Mesendoderm (in vitro differentiated cells): ENCODE measurements around the gene SPATA32.

Experiments used
- DNase-seq: peaks from one replicate; pipeline ENCODE4 v3.0.0; 2013
- H2AK5ac ChIP-seq: 2 replicates; pipeline ENCODE4 v1.6.1; 2013; ENCODE audit warnings: low read length, inconsistent platforms
- H2BK120ac ChIP-seq: 2 replicates; pipeline ENCODE4 v1.6.1; 2013; ENCODE audit warnings: low read depth, mild to moderate bottlenecking, low read length, moderate library complexity, mixed read lengths
- H2BK15ac ChIP-seq: replicated peaks from 2 replicates; pipeline ENCODE4 v1.6.1; 2013; ENCODE audit warnings: low read depth, mild to moderate bottlenecking, moderate library complexity
- H2BK5ac ChIP-seq: 2 replicates; pipeline ENCODE4 v1.6.1; 2013; ENCODE audit warnings: low read length, inconsistent platforms
- H3K18ac ChIP-seq: 2 replicates; pipeline ENCODE4 v1.6.1; 2013; ENCODE audit warnings: mild to moderate bottlenecking, low read length, mixed read lengths
- H3K23ac ChIP-seq: one replicate; pipeline ENCODE4 v1.6.1; 2013; ENCODE audit warnings: low read length
- H3K27ac ChIP-seq: 2 replicates; pipeline ENCODE4 v1.5.1; 2013; ENCODE audit warnings: low read depth, mild to moderate bottlenecking, inconsistent platforms, low read length, moderate library complexity
- H3K27me3 ChIP-seq: 2 replicates; pipeline ENCODE4 v1.6.1; 2013; ENCODE audit warnings: low read length, control low read depth, mild to moderate bottlenecking, inconsistent platforms; ENCODE audit not compliant: insufficient read depth, poor library complexity
- H3K36me3 ChIP-seq: 2 replicates; pipeline ENCODE4 v1.6.1; 2013; ENCODE audit warnings: low read length, inconsistent platforms; ENCODE audit not compliant: control insufficient read depth, insufficient read depth
- H3K4ac ChIP-seq: one replicate; pipeline ENCODE4 v1.6.1; 2013; ENCODE audit warnings: low read depth, mild to moderate bottlenecking, low read length, moderate library complexity
- H3K4me1 ChIP-seq: 2 replicates; pipeline ENCODE4 v1.6.1; 2013; ENCODE audit warnings: low read depth, low read length, inconsistent platforms; ENCODE audit not compliant: control insufficient read depth
- H3K4me2 ChIP-seq: 2 replicates; pipeline ENCODE4 v1.6.1; 2013; ENCODE audit warnings: low read length
- H3K4me3 ChIP-seq: 2 replicates; pipeline ENCODE4 v1.5.1; 2013; ENCODE audit warnings: mild to moderate bottlenecking, low read length
- H3K56ac ChIP-seq: one replicate; pipeline ENCODE4 v1.6.1; 2013; ENCODE audit warnings: low read length
- H3K79me1 ChIP-seq: 2 replicates; pipeline ENCODE4 v1.6.1; 2013; ENCODE audit warnings: low read length, inconsistent platforms
- H3K79me2 ChIP-seq: 2 replicates; pipeline ENCODE4 v1.6.1; 2013; ENCODE audit warnings: mild to moderate bottlenecking, low read length; ENCODE audit not compliant: control insufficient read depth, insufficient read depth
- H3K9ac ChIP-seq: 2 replicates; pipeline ENCODE4 v1.6.1; 2013; ENCODE audit warnings: low read length, inconsistent platforms
- H4K5ac ChIP-seq: one replicate; pipeline ENCODE4 v1.6.1; 2013; ENCODE audit warnings: low read length
- H4K8ac ChIP-seq: one replicate; pipeline ENCODE4 v1.6.1; 2013; ENCODE audit warnings: low read depth, mild to moderate bottlenecking, control low read depth, low read length, moderate library complexity
- WGBS: extraction: QIAGEN DNeasy Blood & Tissue Kit; methylation state at CpG from one replicate; pipeline ENCODE4 v1.1.7; 2013; ENCODE audit warnings: low lambda C conversion rate, missing lambda C conversion rate; ENCODE audit not compliant: insufficient coverage; ENCODE audit errors: extremely low coverage; 5-methylcytosine and 5-hydroxymethylcytosine counted together

Gene SPATA32

GRCh38 chr17:45287526-45288500, 25.9 kb upstream of the SPATA32 start:
- Histone ChIP-seq H3K56ac (no peak overlapping the region), H3K9ac (no peak overlapping the region), H2BK120ac (no peak overlapping the region), H2AK5ac (no peak overlapping the region), H3K18ac (no peak overlapping the region), H3K79me1 (peaks cover under 1% of the 10 kb centered on the region), H3K4ac (no peak overlapping the region), H3K27me3 (no peaks in the 10 kb centered on the region), H3K79me2 (no peaks in the 10 kb centered on the region), H3K27ac (no peak overlapping the region), H2BK15ac (no peak overlapping the region), H3K4me3 (no peak overlapping the region), H3K4me1 (no peaks in the 10 kb centered on the region), H2BK5ac (no peak overlapping the region), H3K4me2 (no peak overlapping the region), H4K5ac (no peak overlapping the region), H3K36me3 (peaks cover 4% of the 10 kb centered on the region), H3K23ac (no peak overlapping the region), H4K8ac (no peak overlapping the region)
- no CpG with 5 or more reads among the region's 10 CpGs for WGBS
- no peak for DNase-seq

- H3K4me2 ChIP-seq = no peak overlapping the region
- no peak overlapping the region for H4K5ac ChIP-seq
- WGBS = no CpG with 5 or more reads among the region's 5 CpGs
- no peak for DNase-seq
- no peaks in the 10 kb centered on the region for H3K79me2 ChIP-seq
- no peak overlapping the region for H3K56ac ChIP-seq
- H3K9ac ChIP-seq = no peak overlapping the region
- H2BK5ac ChIP-seq = no peak overlapping the region
- no peak overlapping the region for H3K27ac ChIP-seq
- H3K23ac ChIP-seq = no peak overlapping the region
- no peak overlapping the region for H2BK15ac ChIP-seq
- H3K27me3 ChIP-seq = no peaks in the 10 kb centered on the region
- H3K18ac ChIP-seq = no peak overlapping the region
- H3K4me3 ChIP-seq = no peak overlapping the region
- no peaks in the 10 kb centered on the region for H3K4me1 ChIP-seq
- no peaks in the 10 kb centered on the region for H3K79me1 ChIP-seq
- H2BK120ac ChIP-seq = no peak overlapping the region
- no peak overlapping the region for H3K4ac ChIP-seq
- no peak overlapping the region for H2AK5ac ChIP-seq
- peaks cover 4% of the 10 kb centered on the region for H3K36me3 ChIP-seq
- no peak overlapping the region for H4K8ac ChIP-seq
Observed at GRCh38 chr17:45286286-45286685, 24.4 kb upstream of the SPATA32 start.

DNA sequence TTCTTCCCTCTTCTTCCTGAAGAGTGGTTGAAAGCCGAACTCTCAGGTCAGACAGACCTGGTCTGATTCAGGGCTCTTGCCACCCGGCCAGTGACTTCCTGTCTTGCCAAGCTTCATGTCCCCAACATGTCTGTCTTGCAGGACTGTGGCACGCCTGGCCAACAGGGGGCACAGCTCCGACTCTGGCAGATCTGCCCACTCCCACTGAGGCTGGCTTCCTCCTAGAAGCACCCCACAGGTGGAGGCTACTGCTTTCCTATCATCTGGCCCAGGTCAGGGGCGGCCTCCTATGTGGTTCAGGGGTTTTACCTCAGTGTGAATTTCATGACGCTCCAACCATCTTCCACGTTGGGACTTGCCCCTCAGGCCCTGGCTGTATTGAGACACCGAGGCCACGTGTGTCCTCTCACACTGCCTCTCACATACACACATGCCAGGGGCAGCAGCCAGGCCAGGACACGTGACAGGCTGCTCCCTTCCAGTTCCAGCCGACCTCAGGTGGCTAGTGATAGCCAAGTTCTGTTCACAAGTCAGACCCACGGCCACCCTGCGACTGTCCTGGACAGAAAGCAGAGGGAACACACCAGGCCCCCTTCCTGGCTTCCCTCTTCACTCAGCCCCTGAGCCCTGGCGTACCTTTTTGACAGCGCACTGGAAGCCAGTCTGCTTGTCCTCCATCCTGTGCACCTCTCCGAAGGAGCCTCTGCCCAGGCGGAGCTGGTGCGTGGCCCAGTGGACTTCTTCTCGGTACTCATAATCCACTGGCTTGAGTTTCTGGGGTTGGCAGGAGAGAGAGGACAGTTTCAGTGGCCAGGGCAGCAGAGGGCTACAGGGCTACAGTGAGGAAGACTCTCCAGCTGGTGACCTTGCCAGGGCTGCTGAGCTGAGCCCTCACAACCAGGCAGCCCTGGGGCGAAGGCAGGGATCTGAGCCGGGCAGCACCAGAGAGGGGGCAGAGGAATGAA, 22.6 kb upstream of the SPATA32 start:
- Histone ChIP-seq H3K4me1 (no peaks in the 10 kb centered on the region), H2BK120ac (no peak overlapping the region), H3K27ac (no peak overlapping the region), H3K4me3 (no peak overlapping the region), H4K5ac (no peak overlapping the region), H3K18ac (no peak overlapping the region), H4K8ac (no peak overlapping the region), H3K9ac (no peak overlapping the region), H3K79me2 (no peaks in the 10 kb centered on the region), H3K79me1 (no peaks in the 10 kb centered on the region), H2AK5ac (no peak overlapping the region), H2BK15ac (no peak overlapping the region), H3K27me3 (no peaks in the 10 kb centered on the region), H3K36me3 (peaks cover 3% of the 10 kb centered on the region), H2BK5ac (no peak overlapping the region), H3K4me2 (no peak overlapping the region), H3K56ac (no peak overlapping the region), H3K23ac (no peak overlapping the region), H3K4ac (no peak overlapping the region)
- DNase-seq = peak; percentile 28
- no CpG with 5 or more reads among the region's 21 CpGs for WGBS

DNA sequence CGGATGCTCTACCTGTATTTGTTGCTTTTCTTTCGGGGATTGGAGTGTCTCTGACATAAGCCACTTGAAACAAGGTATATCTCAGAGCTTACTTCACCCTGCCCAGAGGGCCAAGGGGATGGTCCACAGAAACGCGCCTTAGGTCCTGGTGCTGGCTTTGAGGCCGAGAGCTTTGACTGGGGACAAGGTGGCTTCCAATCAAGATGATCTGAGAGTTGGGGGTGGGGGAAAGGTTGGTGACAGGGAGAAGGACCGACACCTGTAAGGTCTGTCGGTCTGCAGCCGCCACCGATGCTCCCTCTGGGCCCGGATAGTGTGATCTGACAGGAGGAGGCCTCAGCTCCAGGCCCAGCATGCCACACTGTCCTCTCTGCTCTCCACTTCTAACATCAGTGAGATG, 21.8 kb upstream of the SPATA32 start:
- Histone ChIP-seq H3K27me3 (no peaks in the 10 kb centered on the region), H3K27ac (no peak overlapping the region), H3K9ac (no peak overlapping the region), H4K8ac (no peak overlapping the region), H3K18ac (no peak overlapping the region), H3K4me1 (no peaks in the 10 kb centered on the region), H3K79me1 (no peaks in the 10 kb centered on the region), H3K23ac (no peak overlapping the region), H4K5ac (no peak overlapping the region), H3K79me2 (no peaks in the 10 kb centered on the region), H2AK5ac (no peak overlapping the region), H2BK120ac (no peak overlapping the region), H3K56ac (no peak overlapping the region), H3K36me3 (peaks cover 3% of the 10 kb centered on the region), H2BK5ac (no peak overlapping the region), H3K4me2 (no peak overlapping the region), H3K4ac (no peak overlapping the region), H2BK15ac (no peak overlapping the region), H3K4me3 (no peak overlapping the region)
- DNase-seq = no peak
- no CpG with 5 or more reads among the region's 10 CpGs for WGBS

DNA sequence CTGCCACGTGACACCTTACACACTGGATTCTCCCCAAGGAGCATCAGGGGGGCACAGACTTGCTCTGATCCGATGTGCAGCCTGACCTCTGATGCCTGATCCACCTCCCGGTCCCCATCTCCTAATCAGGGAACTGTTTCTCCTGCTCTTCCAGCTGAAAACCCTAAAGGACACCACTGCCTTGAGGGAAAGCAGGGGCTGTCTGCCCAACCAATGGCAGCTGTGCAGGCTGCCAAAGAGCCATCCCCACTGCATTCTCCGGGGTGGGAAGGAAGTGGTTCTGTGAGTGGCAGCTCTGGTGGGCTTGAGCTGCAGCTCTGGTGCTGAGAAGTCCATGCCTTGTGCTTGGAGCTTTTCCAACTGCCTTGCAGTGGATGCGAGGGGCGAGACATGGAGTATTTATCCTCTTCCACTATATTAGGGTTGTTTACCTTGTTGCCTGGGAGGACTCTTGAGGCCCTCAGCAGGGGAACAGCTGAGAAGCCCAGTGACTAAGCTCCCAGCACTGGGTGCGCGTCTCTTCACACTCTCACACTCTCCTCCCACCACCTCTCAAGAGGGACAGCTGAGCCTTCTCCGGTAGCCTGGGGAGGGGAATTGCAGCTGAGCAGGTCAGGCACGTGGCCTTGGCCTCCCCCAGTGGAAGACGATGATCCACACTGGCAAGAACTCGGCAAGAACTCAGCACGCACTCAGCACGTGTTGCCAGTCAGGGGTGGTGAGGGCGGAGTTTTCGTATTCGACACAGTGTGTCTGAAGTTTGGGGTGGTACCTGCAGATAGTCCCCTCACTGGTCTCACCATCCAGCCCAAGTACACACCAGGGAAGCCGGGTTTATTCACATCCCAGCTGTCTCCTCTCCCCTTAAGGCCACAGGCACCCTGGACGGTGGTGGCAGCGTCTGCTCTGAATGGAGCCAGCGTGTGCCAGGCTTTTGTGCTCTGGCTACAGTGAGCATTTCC, 21.1 kb upstream of the SPATA32 start:
- Histone ChIP-seq H3K36me3 (peaks cover 3% of the 10 kb centered on the region), H2BK5ac (no peak overlapping the region)

More for the DNA sequence above, 21.1 kb upstream of the SPATA32 start:
- peak; percentile 51 for DNase-seq
- H2AK5ac ChIP-seq = no peak overlapping the region
- no peaks in the 10 kb centered on the region for H3K27me3 ChIP-seq
- no peak overlapping the region for H3K18ac ChIP-seq
- no peaks in the 10 kb centered on the region for H3K79me1 ChIP-seq
- no CpG with 5 or more reads among the region's 21 CpGs for WGBS
- H2BK15ac ChIP-seq = no peak overlapping the region
- H4K5ac ChIP-seq = no peak overlapping the region
- H3K4me3 ChIP-seq = no peak overlapping the region
- peak overlapping the region; percentile 45 for H3K23ac ChIP-seq
- no peak overlapping the region for H4K8ac ChIP-seq
- no peaks in the 10 kb centered on the region for H3K79me2 ChIP-seq
- H3K56ac ChIP-seq = peak overlapping the region; percentile 34
- no peak overlapping the region for H3K4me2 ChIP-seq
- no peak overlapping the region for H3K4ac ChIP-seq
- H2BK120ac ChIP-seq = no peak overlapping the region
- H3K9ac ChIP-seq = no peak overlapping the region
- no peak overlapping the region for H3K27ac ChIP-seq
- no peaks in the 10 kb centered on the region for H3K4me1 ChIP-seq
